Mesenchymal stem cell (in vitro differentiated cells and primary cell): ENCODE data around the gene PANK4.
A peak's percentile ranks its signal among the peaks of the same experiment; 100 is the strongest.

Experiments used
- DNase-seq: peaks from one replicate; pipeline ENCODE4 v3.0.0-alpha.2; 2013
- H2AFZ ChIP-seq: one replicate; pipeline ENCODE4 v1.6.1; 2013; ENCODE audit warnings: low read depth, mild to moderate bottlenecking, control low read depth, inconsistent platforms, low read length, moderate library complexity
- H2AK5ac ChIP-seq: 2 replicates; pipeline ENCODE4 v1.6.1; 2013; ENCODE audit warnings: low read length, moderate library complexity, mild to moderate bottlenecking, inconsistent platforms; ENCODE audit not compliant: severe bottlenecking
- H2BK120ac ChIP-seq: one replicate; pipeline ENCODE4 v1.6.1; 2013; ENCODE audit warnings: low read depth, mild to moderate bottlenecking, inconsistent platforms, low read length, moderate library complexity
- H2BK12ac ChIP-seq, 2 experiments: one replicate each; pipeline ENCODE4 v1.6.1; 2013; ENCODE audit warnings: inconsistent platforms in 2 of 2, low read length in 2 of 2, mild to moderate bottlenecking in 2 of 2, moderate library complexity in 2 of 2, control low read depth in 1 of 2
- H2BK15ac ChIP-seq: one replicate; pipeline ENCODE4 v1.6.1; 2013; ENCODE audit warnings: mild to moderate bottlenecking, low read depth, inconsistent platforms; ENCODE audit not compliant: poor library complexity, severe bottlenecking
- H2BK5ac ChIP-seq: 2 replicates; pipeline ENCODE4 v1.6.1; 2013; ENCODE audit warnings: low read depth, mild to moderate bottlenecking, low read length, control low read depth, inconsistent platforms; ENCODE audit not compliant: poor library complexity, severe bottlenecking
- H3K14ac ChIP-seq, 2 experiments: one replicate each; pipeline ENCODE4 v1.6.1; 2013; ENCODE audit warnings: inconsistent platforms in 2 of 2, low read length in 2 of 2, control low read depth in 1 of 2, mild to moderate bottlenecking in 1 of 2, moderate library complexity in 1 of 2
- H3K18ac ChIP-seq, 2 experiments: one replicate each; pipeline ENCODE4 v1.6.1; 2013; ENCODE audit warnings: inconsistent platforms in 2 of 2, low read length in 2 of 2, control low read depth in 1 of 2, low read depth in 1 of 2, mild to moderate bottlenecking in 1 of 2
- H3K23ac ChIP-seq, 2 experiments: one replicate each; pipeline ENCODE4 v1.6.1; 2013; ENCODE audit warnings: inconsistent platforms in 2 of 2, low read length in 2 of 2, mild to moderate bottlenecking in 2 of 2, moderate library complexity in 2 of 2, control low read depth in 1 of 2
- H3K27ac ChIP-seq: 2 replicates; pipeline ENCODE4 v1.5.1; 2013; ENCODE audit warnings: mild to moderate bottlenecking, moderate library complexity, low read length, control low read depth, inconsistent platforms; ENCODE audit not compliant: poor library complexity, severe bottlenecking
- H3K27me3 ChIP-seq, 2 experiments: 2 replicates each; pipeline versions ENCODE4 v1.6.1 to v1.7.0; 2013; ENCODE audit warnings: low read length in 2 of 2, mild to moderate bottlenecking in 2 of 2, moderate library complexity in 2 of 2, control low read depth in 1 of 2, inconsistent platforms in 1 of 2; ENCODE audit not compliant: control insufficient read depth in 1 of 2, insufficient read depth in 1 of 2
- H3K36me3 ChIP-seq, 2 experiments: 2 replicates each; pipeline versions ENCODE4 v1.6.1 to v1.7.0; 2013; ENCODE audit warnings: low read length in 2 of 2, control low read depth in 1 of 2, inconsistent platforms in 1 of 2, low read depth in 1 of 2, mild to moderate bottlenecking in 1 of 2; ENCODE audit not compliant: insufficient read depth in 2 of 2, control insufficient read depth in 1 of 2
- H3K4ac ChIP-seq, 2 experiments: one replicate each; pipeline ENCODE4 v1.6.1; 2013; ENCODE audit warnings: inconsistent platforms in 2 of 2, low read length in 2 of 2, mild to moderate bottlenecking in 2 of 2, moderate library complexity in 2 of 2, control low read depth in 1 of 2, low read depth in 1 of 2
- H3K4me1 ChIP-seq: 2 replicates; pipeline ENCODE4 v1.6.1; 2013; ENCODE audit warnings: low read depth, low read length, control low read depth; ENCODE audit not compliant: control insufficient read depth, insufficient read depth
- H3K4me2 ChIP-seq: 2 replicates; pipeline ENCODE4 v1.6.1; 2013; ENCODE audit warnings: low read length, mild to moderate bottlenecking, inconsistent platforms; ENCODE audit not compliant: poor library complexity, severe bottlenecking
- H3K4me3 ChIP-seq, 2 experiments: 2 replicates each; pipeline versions ENCODE4 v1.5.1 to v1.7.0; 2013; ENCODE audit warnings: low read length in 2 of 2, mild to moderate bottlenecking in 2 of 2, control low read depth in 1 of 2, low read depth in 1 of 2; ENCODE audit not compliant: insufficient read depth in 1 of 2
- H3K79me1 ChIP-seq: replicated peaks from 2 replicates; pipeline ENCODE4 v1.6.1; 2013; ENCODE audit warnings: mild to moderate bottlenecking, control low read depth, low read length, inconsistent platforms; ENCODE audit not compliant: poor library complexity, severe bottlenecking
- H3K9ac ChIP-seq: 2 replicates; pipeline ENCODE4 v1.7.0; 2013; ENCODE audit warnings: mild to moderate bottlenecking, low read length, moderate library complexity
- H3K9me3 ChIP-seq: 2 replicates; pipeline ENCODE4 v1.7.0; 2013; ENCODE audit warnings: mild to moderate bottlenecking, low read length; ENCODE audit not compliant: control insufficient read depth
- H4K8ac ChIP-seq: one replicate; pipeline ENCODE4 v1.6.1; 2013; ENCODE audit warnings: inconsistent platforms, mild to moderate bottlenecking, low read length, moderate library complexity
- H4K91ac ChIP-seq: one replicate; pipeline ENCODE4 v1.6.1; 2013; ENCODE audit warnings: mild to moderate bottlenecking, low read length, inconsistent platforms
- WGBS: methylation state at CpG from one replicate; pipeline ENCODE4 v1.1.7; 2013; ENCODE audit warnings: mixed read lengths; 5-methylcytosine and 5-hydroxymethylcytosine counted together

PANK4 gene

DNA sequence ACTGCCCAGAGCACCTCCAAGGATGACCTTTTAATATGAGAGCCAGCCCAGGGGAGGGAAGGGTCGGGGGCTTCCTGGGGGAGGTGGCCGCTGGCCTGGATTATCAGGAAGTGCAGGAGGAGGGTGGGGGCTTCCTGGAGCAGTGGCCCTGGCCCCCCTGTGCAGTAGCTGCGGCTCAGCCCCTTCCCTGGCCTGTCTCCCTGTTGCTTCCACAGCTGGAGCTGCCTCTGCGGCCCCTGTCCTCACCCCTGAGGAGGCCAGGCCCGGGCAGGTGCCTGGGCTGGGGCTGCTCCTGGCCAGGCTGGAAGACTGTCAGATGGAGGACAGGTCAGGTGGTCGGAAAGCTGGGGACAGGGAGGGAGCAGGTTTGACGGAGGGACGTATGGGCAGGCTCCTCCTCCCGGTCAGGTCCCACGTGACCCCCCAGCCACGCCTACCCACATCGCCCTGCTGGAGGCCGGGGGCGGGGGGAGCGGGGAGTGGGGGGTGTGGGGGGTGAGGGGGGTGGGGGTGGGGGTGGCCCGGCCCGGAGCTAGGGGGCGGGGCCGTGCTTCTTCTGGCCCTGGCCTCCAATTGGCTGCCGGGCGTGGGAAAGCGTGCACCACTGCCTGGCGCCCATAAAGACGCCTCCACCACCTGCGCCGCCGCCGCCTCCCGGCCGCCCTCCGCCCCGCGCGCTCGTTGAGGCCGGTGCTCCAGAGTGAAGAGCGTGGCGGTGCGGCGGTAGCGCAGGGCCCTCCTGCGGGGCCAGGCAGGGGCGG lies 19.5 kb upstream of the PANK4 start:
- H3K9me3 ChIP-seq, result no peaks in the 10 kb centered on the region
- H3K4me3 ChIP-seq, result peak overlapping the region; percentile 55 to 66
- DNase-seq, result peak; percentile 87
- 10% methylated on average over 21 of the region's 43 CpGs for WGBS
- H2BK120ac ChIP-seq, result peak overlapping the region; percentile 4
- peak overlapping the region; percentile 8 for H3K27ac ChIP-seq
- peak overlapping the region; percentile 85 for H3K4me2 ChIP-seq
- no peak overlapping the region for H2AK5ac ChIP-seq
- peak overlapping the region; percentile 57 to 88 for H3K18ac ChIP-seq
- H3K4ac ChIP-seq, result peak overlapping the region; percentile 67 to 81
- H4K91ac ChIP-seq, result peak overlapping the region; percentile 80
- no peaks in the 10 kb centered on the region for H3K36me3 ChIP-seq
- H3K14ac ChIP-seq, result peak overlapping the region in 1 of 2 experiments; percentile 57
- peak overlapping the region; percentile 32 for H3K9ac ChIP-seq
- no peak overlapping the region for H2BK5ac ChIP-seq
- peak overlapping the region; percentile 28 to 75 for H2BK12ac ChIP-seq
- no peak overlapping the region for H3K23ac ChIP-seq
- peak overlapping the region; percentile 90 for H4K8ac ChIP-seq
- H2AFZ ChIP-seq, result peak overlapping the region; percentile 90
- peak overlapping the region; percentile 94 for H2BK15ac ChIP-seq
- H3K79me1 ChIP-seq, result no peaks in the 10 kb centered on the region
- H3K27me3 ChIP-seq, result peaks cover 0 to 20% of the 10 kb centered on the region in 2 experiments
- peaks cover 61% of the 10 kb centered on the region for H3K4me1 ChIP-seq

DNA sequence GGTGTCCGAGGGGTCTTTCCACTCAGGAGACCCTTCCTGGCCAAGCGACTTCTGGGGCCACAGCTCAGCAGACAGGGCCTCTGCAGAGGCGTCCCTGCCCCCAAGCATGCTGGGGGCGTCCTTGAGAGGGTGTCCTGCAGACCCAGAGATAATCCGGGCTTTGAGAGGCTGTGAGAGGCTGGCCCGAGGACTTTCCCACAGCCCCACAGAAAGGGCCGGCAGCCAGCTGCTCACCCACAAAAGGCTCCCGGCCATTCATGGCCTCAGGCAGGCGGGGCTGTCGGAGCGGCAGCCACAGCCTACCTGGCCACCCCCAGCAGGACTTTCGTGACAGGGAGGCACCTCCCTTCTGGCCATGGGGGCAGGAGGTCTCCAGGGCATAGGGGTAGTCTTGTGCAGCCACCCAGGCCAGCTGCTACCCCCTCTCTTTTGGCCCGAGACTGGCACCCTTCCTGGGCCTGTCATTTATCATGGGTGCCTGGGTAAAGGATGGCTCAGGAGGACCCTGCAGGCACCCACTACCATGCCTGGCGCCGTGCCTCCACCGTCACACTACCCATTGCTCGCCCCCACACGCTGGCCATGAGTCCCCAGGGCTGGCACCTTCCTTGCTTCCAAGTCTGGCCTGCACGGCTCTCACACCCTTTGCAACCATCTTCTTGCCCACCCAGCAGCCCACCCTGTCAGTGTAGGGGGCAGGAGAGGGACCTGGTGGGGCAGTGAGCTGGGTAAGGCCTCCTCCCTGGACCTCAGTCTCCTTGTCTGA lies 18.7 kb upstream of the PANK4 start:
- H3K79me1 ChIP-seq, result no peaks in the 10 kb centered on the region
- H2BK12ac ChIP-seq, result peak overlapping the region; percentile 65 to 86
- no peak for DNase-seq
- H2BK120ac ChIP-seq, result no peak overlapping the region
- H3K9me3 ChIP-seq, result no peaks in the 10 kb centered on the region
- peaks cover 4 to 24% of the 10 kb centered on the region in 2 experiments for H3K27me3 ChIP-seq
- H3K4me3 ChIP-seq, result no peak overlapping the region
- H4K91ac ChIP-seq, result peak overlapping the region; percentile 74
- H3K36me3 ChIP-seq, result no peaks in the 10 kb centered on the region
- no peak overlapping the region for H3K4ac ChIP-seq
- no peak overlapping the region for H2AK5ac ChIP-seq
- no peak overlapping the region for H3K4me2 ChIP-seq
- H2BK15ac ChIP-seq, result no peak overlapping the region
- H3K27ac ChIP-seq, result no peak overlapping the region
- H3K4me1 ChIP-seq, result peaks cover 67% of the 10 kb centered on the region
- no peak overlapping the region for H2AFZ ChIP-seq
- no peak overlapping the region for H3K9ac ChIP-seq
- H3K14ac ChIP-seq, result no peak overlapping the region
- no peak overlapping the region for H3K23ac ChIP-seq
- 87% methylated on average over 17 of the region's 19 CpGs for WGBS
- H2BK5ac ChIP-seq, result no peak overlapping the region
- peak overlapping the region; percentile 90 for H4K8ac ChIP-seq
- no peak overlapping the region for H3K18ac ChIP-seq

DNA sequence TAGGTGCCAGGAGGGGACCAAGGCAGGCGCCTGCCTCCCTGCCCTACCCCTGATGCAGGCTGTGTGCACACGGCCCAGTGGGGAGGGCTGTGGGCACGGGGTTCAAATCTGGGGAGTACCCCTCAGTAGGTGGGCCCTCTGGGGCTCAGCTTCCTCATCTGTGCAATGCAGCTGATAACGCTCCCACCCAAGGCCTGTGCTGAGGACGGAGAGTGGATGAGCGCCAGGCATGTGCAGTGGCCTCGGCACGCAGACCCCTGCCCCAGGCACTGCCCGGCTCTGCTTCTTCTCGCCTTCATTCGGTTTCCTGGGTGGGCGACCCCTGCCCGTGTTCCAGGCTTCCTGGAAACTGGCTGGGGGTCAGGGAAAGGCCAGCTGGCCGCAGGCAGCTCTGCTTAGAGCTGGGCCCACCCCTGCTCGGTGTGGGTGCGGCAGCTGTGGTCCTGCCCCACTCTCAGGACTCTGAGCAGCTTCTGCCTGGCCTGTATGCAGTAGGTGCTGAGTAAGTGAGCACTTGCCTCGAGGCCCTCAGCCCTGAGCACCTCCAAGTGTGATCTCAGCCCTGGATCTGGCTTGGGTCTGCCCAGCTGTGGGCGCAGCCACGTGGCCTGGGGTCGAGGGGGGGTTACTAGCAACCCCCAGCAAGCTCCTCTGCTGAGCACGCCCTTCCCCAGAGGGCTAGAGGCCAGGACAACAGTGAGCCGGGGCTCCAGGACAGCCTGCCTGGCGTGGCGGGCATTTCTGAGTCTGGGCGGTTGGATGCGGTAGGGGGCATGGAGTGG lies 17.9 kb upstream of the PANK4 start:
- H2BK120ac ChIP-seq, result no peak overlapping the region
- H2AFZ ChIP-seq, result peak overlapping the region; percentile 49
- H3K18ac ChIP-seq, result peak overlapping the region in 1 of 2 experiments; percentile 78
- H3K4ac ChIP-seq, result peak overlapping the region in 1 of 2 experiments; percentile 21
- no peaks in the 10 kb centered on the region for H3K36me3 ChIP-seq
- H3K9me3 ChIP-seq, result no peaks in the 10 kb centered on the region
- DNase-seq, result peak; percentile 30
- peak overlapping the region in 1 of 2 experiments; percentile 36 for H3K14ac ChIP-seq
- peak overlapping the region in 1 of 2 experiments; percentile 76 for H2BK12ac ChIP-seq
- H4K91ac ChIP-seq, result peak overlapping the region; percentile 30
- H2BK5ac ChIP-seq, result no peak overlapping the region
- no peak overlapping the region for H3K23ac ChIP-seq
- H2AK5ac ChIP-seq, result peak overlapping the region; percentile 20
- H3K9ac ChIP-seq, result no peak overlapping the region
- no peaks in the 10 kb centered on the region for H3K79me1 ChIP-seq
- peaks cover 4 to 31% of the 10 kb centered on the region in 2 experiments for H3K27me3 ChIP-seq
- peaks cover 67% of the 10 kb centered on the region for H3K4me1 ChIP-seq
- no peak overlapping the region for H3K27ac ChIP-seq
- H4K8ac ChIP-seq, result peak overlapping the region; percentile 10
- H3K4me3 ChIP-seq, result no peak overlapping the region
- H2BK15ac ChIP-seq, result no peak overlapping the region
- 71% methylated on average over 26 of the region's 26 CpGs for WGBS
- no peak overlapping the region for H3K4me2 ChIP-seq
